ENCODE data around the gene CARD10.

The CARD10 gene

DNA sequence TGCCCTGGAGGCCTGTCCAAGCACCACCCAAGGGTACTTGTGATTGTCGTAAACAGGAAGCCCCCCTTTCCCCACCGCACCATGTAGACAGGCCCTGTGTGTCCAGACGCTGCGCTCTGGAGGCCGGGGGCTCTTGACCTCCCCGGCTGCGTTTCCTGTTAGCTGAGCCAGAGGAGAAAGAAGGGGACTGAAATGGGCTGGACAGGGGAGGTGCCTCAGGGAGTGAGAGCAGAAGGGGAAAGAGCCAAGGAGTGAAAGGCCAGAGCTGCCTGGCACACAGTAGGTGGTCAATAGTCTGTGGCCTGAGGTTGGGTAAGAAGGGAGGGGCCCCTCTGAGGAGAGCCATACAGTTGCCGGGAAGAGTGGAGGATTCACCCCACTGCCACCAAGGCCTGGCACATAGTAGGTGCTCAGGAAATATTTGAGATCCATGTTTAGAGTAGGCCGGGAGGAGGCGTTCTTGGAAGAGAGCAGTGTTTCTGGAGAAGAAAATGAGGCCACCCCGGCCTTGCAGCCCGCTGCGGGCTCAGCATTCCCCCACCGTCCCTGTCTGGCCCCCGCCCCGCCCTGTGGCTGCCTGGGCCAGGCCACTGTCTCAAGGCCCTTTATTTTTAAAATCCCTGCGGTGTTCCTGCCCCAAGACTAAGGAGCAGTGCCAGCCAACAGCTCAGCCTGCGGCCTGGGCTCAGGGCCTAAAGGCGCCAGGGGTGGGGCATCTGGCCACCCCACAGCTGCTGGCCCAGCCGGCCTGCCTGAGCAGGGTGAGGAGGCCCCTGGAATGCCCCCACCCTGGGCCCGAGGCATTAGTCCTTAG lies 27.4 kb upstream of the CARD10 start:
- ChIA-PET CTCF (interaction anchor here (1.0 to 5.3 kb wide), 6 partner anchors 11 to 288 kb away, joined by 4 to 31 read pairs (median 12); no protein-coding TSS in a partner anchor), POLR2A (interaction anchor here (0.9 to 2.5 kb wide), 6 partner anchors 11 to 45 kb away, joined by 3 to 21 read pairs (median 4); partner anchors contain the start of gene CDC42EP1)
- no peak for DNase-seq (ENCODE audit: extremely low spot score)
- TF ChIP-seq ZNF384 (IDR thresholded peaks at IDR 0.05) (no peak), TARDBP (IDR thresholded peaks at IDR 0.05) (no peak), LEF1 (IDR thresholded peaks at IDR 0.05; ENCODE audit: borderline replicate concordance) (no peak), FOXM1 (IDR thresholded peaks at IDR 0.05; ENCODE audit: borderline replicate concordance) (no peak), FOXA1 (IDR thresholded peaks at IDR 0.05) (no peak), L3MBTL2 (conservative IDR thresholded peaks at IDR 0.05) (no peak), NFRKB (IDR thresholded peaks at IDR 0.05) (no peak), CTBP1 (IDR thresholded peaks at IDR 0.05; ENCODE audit: borderline replicate concordance) (no peak), SP1 (IDR thresholded peaks at IDR 0.05) (no peak), SUZ12 (IDR thresholded peaks at IDR 0.05) (no peak), ARNT (IDR thresholded peaks at IDR 0.05) (no peak), ELF4 (IDR thresholded peaks at IDR 0.05) (no peak), HDGF (IDR thresholded peaks at IDR 0.05; ENCODE audit: borderline replicate concordance) (no peak), FOXK2 (IDR thresholded peaks at IDR 0.05) (no peak)
- TF ChIP-seq, protein P1, sequence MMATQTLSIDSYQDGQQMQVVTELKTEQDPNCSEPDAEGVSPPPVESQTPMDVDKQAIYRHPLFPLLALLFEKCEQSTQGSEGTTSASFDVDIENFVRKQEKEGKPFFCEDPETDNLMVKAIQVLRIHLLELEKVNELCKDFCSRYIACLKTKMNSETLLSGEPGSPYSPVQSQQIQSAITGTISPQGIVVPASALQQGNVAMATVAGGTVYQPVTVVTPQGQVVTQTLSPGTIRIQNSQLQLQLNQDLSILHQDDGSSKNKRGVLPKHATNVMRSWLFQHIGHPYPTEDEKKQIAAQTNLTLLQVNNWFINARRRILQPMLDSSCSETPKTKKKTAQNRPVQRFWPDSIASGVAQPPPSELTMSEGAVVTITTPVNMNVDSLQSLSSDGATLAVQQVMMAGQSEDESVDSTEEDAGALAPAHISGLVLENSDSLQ (IDR thresholded peaks at IDR 0.05) = no peak

DNA sequence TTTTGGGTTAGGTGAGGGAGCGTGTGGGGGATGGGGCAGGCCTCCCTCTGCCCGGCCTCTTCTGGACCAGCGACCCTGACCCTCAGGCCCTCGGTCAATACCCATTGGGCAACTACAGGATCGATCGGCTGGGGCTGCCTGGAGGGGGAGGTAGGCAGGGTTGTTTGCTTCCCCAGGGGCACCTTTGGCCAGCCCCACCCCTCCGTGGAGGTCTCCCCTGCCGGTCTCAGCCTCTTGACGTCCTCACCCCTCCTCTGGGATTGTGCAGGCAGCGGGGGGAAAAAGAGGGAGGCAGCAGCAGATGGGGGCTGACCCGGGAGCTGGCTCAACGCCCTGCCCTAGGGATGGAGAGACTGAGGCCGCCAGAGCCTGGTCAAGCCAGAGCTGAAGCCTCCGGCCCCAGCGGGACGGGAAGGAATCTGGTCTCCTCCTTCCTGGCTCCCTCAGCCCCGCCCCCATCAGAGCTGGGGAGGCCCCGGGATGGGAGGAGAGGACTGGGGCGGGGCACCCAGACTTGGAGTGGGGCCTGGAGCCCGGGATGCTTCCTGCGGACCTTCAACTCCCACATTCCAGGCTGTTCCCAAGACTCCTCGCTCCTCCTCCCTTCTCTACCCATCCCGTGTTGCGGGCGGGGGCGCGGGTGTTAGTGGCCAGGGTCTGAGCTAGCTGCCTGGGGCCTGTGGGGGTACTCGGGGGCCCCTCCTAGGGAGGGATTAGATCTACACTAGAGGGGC lies 26.7 kb upstream of the CARD10 start:
- no peak for DNase-seq (ENCODE audit: extremely low spot score)
- TF ChIP-seq HDGF (IDR thresholded peaks at IDR 0.05; ENCODE audit: borderline replicate concordance) = no peak
- TF ChIP-seq ZNF384 (IDR thresholded peaks at IDR 0.05) = no peak
- no peak for TF ChIP-seq SUZ12 (IDR thresholded peaks at IDR 0.05)
- TF ChIP-seq, protein P1 (IDR thresholded peaks at IDR 0.05) = no peak
- no peak for TF ChIP-seq L3MBTL2 (conservative IDR thresholded peaks at IDR 0.05)
- no peak for TF ChIP-seq BHLHE40 (IDR thresholded peaks at IDR 0.05; ENCODE audit: borderline replicate concordance)
- no peak for TF ChIP-seq SP1 (IDR thresholded peaks at IDR 0.05)
- no peak for TF ChIP-seq CTBP1 (IDR thresholded peaks at IDR 0.05; ENCODE audit: borderline replicate concordance)
- TF ChIP-seq ARNT (IDR thresholded peaks at IDR 0.05) = no peak
- no peak for TF ChIP-seq FOXA1 (IDR thresholded peaks at IDR 0.05)
- TF ChIP-seq LEF1 (IDR thresholded peaks at IDR 0.05; ENCODE audit: borderline replicate concordance) = no peak
- no peak for TF ChIP-seq TARDBP (IDR thresholded peaks at IDR 0.05)
- no peak for TF ChIP-seq NFRKB (IDR thresholded peaks at IDR 0.05)
- ChIA-PET POLR2A (interaction anchor here (2.4 to 2.5 kb wide), 2 partner anchors 17 to 21 kb away, joined by 17 to 21 read pairs; no protein-coding TSS in a partner anchor), CTCF (interaction anchor here (1.0 to 5.3 kb wide), 5 partner anchors 12 to 287 kb away, joined by 4 to 31 read pairs (median 17); no protein-coding TSS in a partner anchor)

DNA sequence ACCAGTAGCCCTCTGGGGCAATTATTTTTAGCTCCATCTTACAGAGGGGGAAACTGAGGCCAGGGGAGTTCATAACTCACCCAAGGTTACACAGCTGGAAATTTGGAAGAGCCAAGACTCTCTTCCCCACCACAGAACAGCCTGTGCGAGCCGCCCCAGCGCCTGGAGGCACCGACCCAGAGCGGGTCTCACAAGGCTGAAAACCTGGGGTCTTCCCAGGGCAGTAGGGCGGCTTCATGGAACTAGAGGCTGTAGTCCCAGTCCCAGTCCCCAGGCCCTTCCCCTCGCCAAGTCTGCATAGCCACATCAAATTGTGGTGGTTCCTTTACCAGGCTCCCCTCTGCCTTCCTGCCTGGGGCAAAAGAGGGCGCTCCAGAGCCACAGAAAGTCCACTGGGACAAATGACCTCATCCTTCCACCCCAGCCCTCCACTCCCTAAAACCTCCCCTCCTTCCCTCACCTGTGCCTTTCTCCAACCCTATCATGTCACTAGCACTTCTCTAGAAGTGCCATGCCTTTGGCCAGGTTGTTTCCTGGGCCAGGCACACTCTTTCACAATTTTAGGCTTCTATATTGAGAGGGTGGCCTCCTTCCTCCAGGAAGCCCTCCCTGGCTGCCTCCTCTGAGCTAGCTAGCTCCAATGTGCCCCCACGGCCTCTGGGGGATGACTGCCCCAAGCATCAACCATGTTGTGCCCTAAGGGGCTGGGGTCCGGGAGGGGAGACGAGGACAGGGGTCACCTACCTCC lies 25.9 kb upstream of the CARD10 start:
- CTCF ChIA-PET = interaction anchor here (0.6 to 5.3 kb wide), 11 partner anchors 13 to 286 kb away, joined by 3 to 31 read pairs (median 4); partner anchors contain the start of gene LGALS1
- TF ChIP-seq SUZ12 (IDR thresholded peaks at IDR 0.05) = no peak
- no peak for TF ChIP-seq BHLHE40 (IDR thresholded peaks at IDR 0.05; ENCODE audit: borderline replicate concordance)
- no peak for TF ChIP-seq ELF4 (IDR thresholded peaks at IDR 0.05)
- TF ChIP-seq FOXA1 (IDR thresholded peaks at IDR 0.05) = no peak
- no peak for TF ChIP-seq ZNF384 (IDR thresholded peaks at IDR 0.05)
- no peak for TF ChIP-seq HDGF (IDR thresholded peaks at IDR 0.05; ENCODE audit: borderline replicate concordance)
- TF ChIP-seq CTBP1 (IDR thresholded peaks at IDR 0.05; ENCODE audit: borderline replicate concordance) = no peak
- TF ChIP-seq SP1 (IDR thresholded peaks at IDR 0.05) = no peak
- no peak for TF ChIP-seq NFRKB (IDR thresholded peaks at IDR 0.05)
- no peak for TF ChIP-seq ARNT (IDR thresholded peaks at IDR 0.05)
- TF ChIP-seq L3MBTL2 (conservative IDR thresholded peaks at IDR 0.05) = no peak
- no peak for TF ChIP-seq TARDBP (IDR thresholded peaks at IDR 0.05)
- no peak for TF ChIP-seq LEF1 (IDR thresholded peaks at IDR 0.05; ENCODE audit: borderline replicate concordance)
- no peak for TF ChIP-seq FOXM1 (IDR thresholded peaks at IDR 0.05; ENCODE audit: borderline replicate concordance)
- TF ChIP-seq, protein P1 (IDR thresholded peaks at IDR 0.05) = no peak
- TF ChIP-seq FOXK2 (IDR thresholded peaks at IDR 0.05) = no peak
- POLR2A ChIA-PET = interaction anchor here (1.0 to 2.5 kb wide), 4 partner anchors 17 to 47 kb away, joined by 3 to 21 read pairs (median 12); no protein-coding TSS in a partner anchor
- peak; percentile 82 for DNase-seq (ENCODE audit: extremely low spot score)

DNA sequence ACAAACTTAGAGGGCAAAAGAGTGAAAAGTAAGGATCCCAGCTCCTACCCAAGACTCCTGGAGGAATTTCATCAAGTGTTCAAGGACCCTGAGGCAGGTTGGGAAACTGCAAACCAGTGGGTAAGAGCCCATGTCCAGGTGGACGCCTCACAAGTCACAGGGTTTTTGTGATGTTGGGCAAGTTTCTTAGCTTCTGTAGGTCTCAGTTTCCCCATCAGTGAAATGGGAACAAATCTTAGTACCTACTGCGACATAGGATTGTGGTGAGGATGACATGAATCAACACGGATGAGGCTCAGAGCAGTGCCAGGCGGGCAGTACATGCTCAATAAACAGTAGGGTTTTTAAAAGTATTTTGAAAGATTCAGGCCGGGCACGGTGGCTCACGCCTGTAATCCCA lies 23.7 kb upstream of the CARD10 start:
- CTCF ChIA-PET = interaction anchor here (1.1 to 5.9 kb wide), 5 partner anchors 20 to 57 kb away, joined by 4 to 51 read pairs (median 30); no protein-coding TSS in a partner anchor
- no peak for DNase-seq (ENCODE audit: extremely low spot score)
- POLR2A ChIA-PET = interaction anchor here (1.8 kb wide), 1 partner anchor 20 kb away, joined by 7 read pairs; no protein-coding TSS in a partner anchor
- TF ChIP-seq L3MBTL2 (conservative IDR thresholded peaks at IDR 0.05) (no peak), ARNT (IDR thresholded peaks at IDR 0.05) (no peak), FOXA1 (IDR thresholded peaks at IDR 0.05) (no peak)
